ENCODE measurements around the gene BARX2.

Gene BARX2

GRCh38 chr11:129402206-129403171 is 26.8 kb downstream of the BARX2 start:
- DNase-seq, result no peak

DNA sequence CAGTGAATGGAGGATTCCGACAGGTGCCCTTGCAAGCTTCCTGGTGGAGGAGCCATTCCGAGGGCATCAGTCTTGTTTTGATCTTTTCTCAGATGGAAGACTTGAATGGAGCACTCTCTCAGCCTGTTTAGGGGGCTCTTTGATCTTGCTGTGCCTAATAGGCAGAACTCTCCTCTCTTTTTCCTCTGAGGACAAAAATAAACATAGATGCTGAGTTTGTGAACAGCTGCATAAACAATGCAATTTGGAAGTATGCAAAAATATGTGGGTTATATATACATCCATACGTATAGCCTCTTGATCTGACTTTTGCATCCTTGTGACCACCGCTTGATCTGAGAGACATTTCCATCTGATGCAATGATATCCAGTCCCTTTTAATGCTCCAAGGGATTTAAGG is 29.1 kb downstream of the BARX2 start:
- DNase-seq, result no peak

- no peak for DNase-seq
These were observed 33.3 kb downstream of the BARX2 start for GRCh38 chr11:129408865-129409444.

DNA sequence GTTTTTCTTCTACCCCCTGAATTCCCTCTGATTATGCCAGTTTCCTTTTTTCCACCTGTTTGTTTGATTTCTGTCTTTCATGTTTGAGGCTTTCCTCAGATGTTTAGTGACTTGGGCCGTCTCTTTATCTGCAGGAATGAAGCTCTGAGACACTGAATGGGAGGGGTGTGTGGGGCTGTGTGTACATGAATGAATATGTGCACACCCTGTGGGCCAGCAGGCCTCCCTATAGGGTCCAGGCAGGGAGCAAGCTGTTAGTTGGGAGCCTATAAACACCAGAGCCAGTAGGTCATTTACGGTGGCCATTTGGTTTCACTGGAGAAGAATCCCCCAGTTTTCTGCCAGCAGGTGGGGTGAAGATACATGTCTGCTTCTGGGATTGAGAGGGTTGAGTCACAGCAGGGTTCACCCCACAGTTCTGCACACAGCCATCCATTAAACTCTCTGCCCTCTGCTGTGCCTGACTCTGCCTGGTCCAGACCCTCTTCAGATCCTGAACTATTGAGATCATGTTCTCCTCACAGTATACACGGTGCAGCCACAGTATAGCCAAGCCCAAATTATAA is 34.8 kb downstream of the BARX2 start:
- DNase-seq, result no peak

- DNase-seq, result no peak
These were observed 36.8 kb downstream of the BARX2 start for GRCh38 chr11:129412494-129412893.

- DNase-seq, result no peak
These were observed 38.7 kb downstream of the BARX2 start for GRCh38 chr11:129414144-129414872.

GRCh38 chr11:129416080-129416820 is 40.6 kb downstream of the BARX2 start:
- no peak for DNase-seq

- DNase-seq, result no peak
These were observed 41.8 kb downstream of the BARX2 start for GRCh38 chr11:129417458-129417857.

DNA sequence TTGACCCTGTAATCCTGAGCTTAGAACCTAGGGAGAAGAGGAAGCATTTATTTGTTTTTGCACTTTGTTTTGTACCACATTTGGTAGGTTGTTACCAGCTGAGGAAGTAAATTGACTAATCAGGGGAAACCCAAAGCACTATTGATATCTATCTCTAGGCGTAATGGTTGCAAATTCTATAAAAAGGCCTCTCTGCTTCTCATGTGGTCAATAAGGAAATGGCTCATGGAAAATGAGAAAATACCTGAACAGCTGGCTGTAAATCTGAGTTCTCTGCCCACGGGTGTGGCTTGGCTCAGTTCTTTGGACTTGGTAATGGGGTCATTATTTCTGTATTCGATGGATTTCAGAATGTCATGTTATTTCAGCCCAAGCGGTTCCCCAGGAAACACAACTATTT is 42.4 kb downstream of the BARX2 start:
- no peak for DNase-seq

GRCh38 chr11:129419386-129419785 is 43.7 kb downstream of the BARX2 start:
- DNase-seq, result no peak

GRCh38 chr11:129423426-129423825 is 47.8 kb downstream of the BARX2 start:
- DNase-seq, result no peak

DNA sequence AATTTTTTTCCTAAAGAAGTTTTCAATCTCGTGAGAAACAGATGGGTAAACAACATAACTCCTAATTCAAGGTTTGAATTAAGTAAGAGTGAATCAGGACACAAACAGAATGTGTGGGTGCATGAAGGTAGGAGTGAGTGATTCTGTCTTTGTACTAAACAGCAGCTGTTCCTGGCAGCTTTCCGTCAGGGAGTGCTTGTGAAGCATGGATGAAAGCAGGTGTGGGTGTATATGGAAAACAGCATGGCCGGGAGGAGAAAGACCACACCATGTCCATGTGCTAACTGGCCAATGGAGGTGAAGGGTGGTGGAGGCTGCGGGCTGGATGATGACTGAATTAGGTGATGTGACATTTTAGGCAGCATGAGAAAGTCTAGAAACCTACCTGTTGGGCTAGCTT is 49.6 kb downstream of the BARX2 start:
- DNase-seq, result no peak

GRCh38 chr11:129426038-129426437 is 50.4 kb downstream of the BARX2 start:
- no peak for DNase-seq

- no peak for DNase-seq
These were observed 51.1 kb downstream of the BARX2 start for GRCh38 chr11:129426776-129427175.

DNA sequence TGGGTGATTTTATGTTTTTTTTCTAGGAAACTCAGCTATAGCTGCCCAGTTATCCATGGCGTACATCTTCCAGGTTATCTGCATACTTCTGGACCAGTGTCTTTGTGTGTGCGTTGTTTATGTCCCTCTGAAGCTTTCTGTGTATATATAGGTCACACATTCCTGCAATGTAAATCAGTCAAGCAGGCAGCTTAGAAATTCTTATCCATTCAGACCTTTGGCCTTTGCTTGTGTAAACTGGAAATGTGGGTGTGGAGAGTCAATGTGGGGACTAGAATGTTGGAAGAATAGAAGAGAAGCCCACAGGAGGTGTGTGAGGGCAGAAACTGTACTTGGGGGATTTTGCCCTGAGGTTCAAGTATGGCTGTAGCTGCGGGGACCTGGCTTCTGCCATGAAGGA is 51.7 kb downstream of the BARX2 start:
- no peak for DNase-seq

DNA sequence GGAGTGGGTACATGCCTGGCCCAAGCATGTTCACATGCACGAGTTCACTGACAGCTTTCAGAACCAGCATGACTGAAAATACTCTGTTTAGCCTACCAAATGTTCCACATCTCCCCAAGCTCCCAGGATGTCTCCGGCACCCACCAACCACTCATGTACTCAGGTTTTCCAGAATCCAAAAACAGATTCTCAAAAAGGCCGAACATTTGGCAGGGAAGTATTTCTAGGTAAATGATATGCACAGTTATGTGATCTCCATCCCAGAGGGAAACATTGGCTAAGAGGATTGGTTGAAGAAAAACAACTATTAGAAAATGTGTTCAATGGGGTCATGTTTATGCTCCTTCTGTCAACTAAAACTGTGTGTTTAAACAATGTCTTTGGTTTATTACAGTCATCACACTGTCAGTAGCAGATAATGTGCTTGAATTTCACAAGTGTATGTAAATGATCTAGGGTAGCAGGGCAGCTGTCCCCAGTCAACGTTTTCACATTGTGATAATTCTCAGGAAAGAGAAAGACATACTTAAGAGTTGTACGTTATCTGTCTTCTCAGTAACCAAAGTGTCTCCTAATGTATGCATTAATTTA is 52.3 kb downstream of the BARX2 start:
- DNase-seq, result no peak

GRCh38 chr11:129428557-129428956 is 52.9 kb downstream of the BARX2 start:
- DNase-seq, result no peak

- DNase-seq, result no peak
These were observed 59.2 kb downstream of the BARX2 start for GRCh38 chr11:129434641-129435498.

DNA sequence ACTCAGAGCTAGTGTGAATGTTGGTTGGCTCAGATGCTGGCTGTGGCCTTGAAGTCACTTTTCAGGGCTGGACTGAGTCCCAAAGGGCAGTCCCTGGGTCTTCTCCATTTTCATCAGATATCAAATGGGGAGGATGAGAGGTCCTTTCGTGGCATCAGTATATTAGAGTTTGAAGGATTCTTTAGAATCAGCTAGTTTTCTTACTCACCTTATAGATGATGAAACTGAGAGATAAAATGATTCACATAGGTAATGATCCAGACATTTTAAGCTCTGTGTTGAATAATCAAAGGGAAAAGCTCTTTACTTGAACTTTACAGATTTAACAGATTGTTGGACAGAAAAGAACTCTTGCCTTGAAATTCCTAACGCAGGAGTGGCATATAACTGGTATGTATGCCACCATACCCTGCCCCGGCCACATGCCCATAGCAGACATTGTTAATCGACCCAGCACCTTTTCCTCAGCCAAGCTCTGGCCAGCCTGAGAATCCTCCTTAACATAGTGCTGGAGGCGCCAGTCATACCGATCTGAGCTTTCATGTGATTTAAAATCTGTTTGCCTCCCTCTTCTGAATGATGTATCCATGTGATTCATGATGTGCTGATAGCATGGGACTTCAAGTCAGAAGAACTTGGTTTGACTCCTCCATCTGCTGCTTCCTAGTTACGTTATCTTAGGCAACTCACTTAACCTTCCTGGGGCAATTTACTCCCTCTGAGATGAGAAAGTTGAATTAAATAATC is 60.0 kb downstream of the BARX2 start:
- DNase-seq, result no peak

DNA sequence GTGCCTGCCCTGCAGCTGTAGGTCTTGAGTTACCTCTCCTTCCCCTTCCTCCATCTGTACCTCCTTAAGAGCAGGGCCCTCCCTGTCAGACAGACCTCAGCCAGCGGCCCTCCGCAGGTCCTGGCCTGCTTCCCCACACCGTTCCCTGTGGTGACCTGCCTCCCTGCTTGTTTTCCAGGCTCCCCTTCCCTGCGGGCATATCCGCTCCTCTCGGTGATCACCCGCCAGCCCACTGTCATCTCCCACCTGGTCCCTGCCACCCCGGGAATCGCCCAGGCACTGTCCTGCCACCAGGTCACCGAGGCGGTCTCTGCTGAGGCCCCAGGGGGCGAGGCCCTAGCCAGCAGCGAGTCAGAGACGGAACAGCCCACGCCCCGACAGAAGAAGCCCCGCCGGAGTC is 60.9 kb downstream of the BARX2 start:
- DNase-seq, result no peak
